ENCODE data around the gene TBC1D22B.

GRCh38 chr6:37277001-37277409, 19.4 kb downstream of the TBC1D22B start:
- TF ChIP-seq POLR2A (IDR thresholded peaks at IDR 0.05; ENCODE audit: low read length) (no peak), GATA1 (IDR thresholded peaks at IDR 0.05; ENCODE audit: low read depth, low read length) (no peak)
